CD4-positive, CD25-positive, alpha-beta regulatory T cell (primary cell): ENCODE measurements around the gene HCN4. TPM values are rescaled to one million over a fixed set of nuclear protein-coding genes. Genes with fewer than 3 reads are reported as not detected.
"Not testable (repeated sequence)": the region's sequence is repeated elsewhere in the genome, so short reads cannot be mapped to it uniquely, and the experiment has no call there.

Experiments
- ATAC-seq, 2 donors: fragments of 150-1000 bp; cut with Tn5 transposase; one replicate each; pipeline ENCODE4 v1.10.0; 2021; ENCODE audit warnings: low read depth in 2 of 2, moderate number of reproducible peaks in 2 of 2, moderate library complexity in 1 of 2
- DNase-seq, 3 donors: peaks; one replicate each; pipeline versions ENCODE4 v3.0.0 to v3.0.0-alpha.2; 2012 to 2022; ENCODE audit warnings: mixed read lengths in 1 of 3
- H3K27ac ChIP-seq: one replicate; pipeline ENCODE4 v1.7.0; 2013; ENCODE audit warnings: mild to moderate bottlenecking, low read length; ENCODE audit not compliant: insufficient read depth, poor library complexity, severe bottlenecking
- H3K27me3 ChIP-seq: one replicate; pipeline ENCODE4 v1.7.0; 2013; ENCODE audit warnings: low read length; ENCODE audit not compliant: control insufficient read depth, insufficient read depth
- H3K36me3 ChIP-seq: one replicate; pipeline ENCODE4 v1.7.0; 2013; ENCODE audit warnings: mild to moderate bottlenecking, low read length, moderate library complexity; ENCODE audit not compliant: control insufficient read depth, insufficient read depth
- H3K4me1 ChIP-seq: 2 replicates; pipeline ENCODE4 v1.7.0; 2013; ENCODE audit warnings: mild to moderate bottlenecking, low read length; ENCODE audit not compliant: insufficient read depth, control insufficient read depth, poor library complexity, severe bottlenecking
- H3K4me3 ChIP-seq: one replicate; pipeline ENCODE4 v1.7.0; 2013; ENCODE audit warnings: low read depth, mild to moderate bottlenecking, low read length, moderate library complexity
- H3K9me3 ChIP-seq, 2 experiments: 1 replicate in 1 of 2; 2 replicates in 1 of 2; pipeline ENCODE4 v1.7.0; 2013; ENCODE audit warnings: low read length in 2 of 2, mild to moderate bottlenecking in 1 of 2, moderate library complexity in 1 of 2; ENCODE audit not compliant: control insufficient read depth in 2 of 2
- H3K27ac Mint-ChIP-seq, 3 donors: one replicate each; pipeline ENCODE4 v1.8.0; 2020 to 2022; ENCODE audit warnings: mild to moderate bottlenecking in 3 of 3, mixed read lengths in 3 of 3, moderate library complexity in 2 of 3
- H3K27me3 Mint-ChIP-seq: one replicate; pipeline ENCODE4 v1.8.0; 2022; ENCODE audit warnings: mild to moderate bottlenecking, mixed read lengths
- H3K36me3 Mint-ChIP-seq: one replicate; pipeline ENCODE4 v1.8.0; 2020; ENCODE audit warnings: mixed read lengths
- H3K4me1 Mint-ChIP-seq, 4 donors: one replicate each; pipeline ENCODE4 v1.8.0; 2020 to 2022; ENCODE audit warnings: mixed read lengths in 4 of 4, mild to moderate bottlenecking in 1 of 4
- H3K4me3 Mint-ChIP-seq, 4 donors: one replicate each; pipeline ENCODE4 v1.8.0; 2020 to 2022; ENCODE audit warnings: mild to moderate bottlenecking in 4 of 4, mixed read lengths in 4 of 4, moderate library complexity in 3 of 4
- H3K9me3 Mint-ChIP-seq, 7 donors: one replicate each; pipeline ENCODE4 v1.8.0; 2020 to 2022; ENCODE audit warnings: mixed read lengths in 7 of 7, mild to moderate bottlenecking in 3 of 7, moderate library complexity in 2 of 7
- polyA plus RNA-seq, 4 donors: library from polyadenylated mRNA; unstranded; fragments of 300-500 nt; fragmentation: Illumina TruSeq; gene quantifications; one replicate each; pipeline ENCODE4 v1.2.3, GENCODE V29; 2021
- total RNA-seq: library from RNA; stranded (reverse); gene quantifications from one replicate; pipeline ENCODE4 v1.2.3, GENCODE V29; 2022

The HCN4 gene
- total and polyA plus RNA-seq, 5 donors from 2014 or later = not detected

DNA sequence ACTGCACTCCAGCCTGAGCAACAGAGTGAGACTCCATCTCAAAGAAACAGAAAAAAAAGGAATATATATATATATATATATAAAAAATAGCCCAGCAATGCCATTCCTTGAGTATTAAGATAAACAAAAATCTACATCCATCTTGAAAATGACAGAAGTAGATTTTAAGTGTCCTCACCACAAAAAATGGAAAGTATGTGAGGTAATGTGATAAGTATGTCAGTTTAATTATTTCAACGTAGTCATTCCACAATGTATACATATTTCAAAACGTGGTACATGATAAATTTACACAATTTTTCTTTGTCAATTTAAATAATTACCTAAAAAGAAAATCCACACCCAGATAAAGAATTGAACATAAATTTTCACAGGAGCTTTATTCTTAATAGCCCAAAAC, 54.9 kb downstream of the HCN4 start:
- Histone ChIP-seq H3K36me3 (no peaks in the 10 kb centered on the region), H3K27ac (no peak overlapping the region), H3K4me3 (no peak overlapping the region), H3K9me3 (no peaks in the 10 kb centered on the region), H3K27me3 (peaks cover 4% of the 10 kb centered on the region), H3K4me1 (no peaks in the 10 kb centered on the region)
- no peaks in the 10 kb centered on the region for H3K9me3 Mint-ChIP-seq
- H3K4me3 Mint-ChIP-seq = no peak overlapping the region
- no peaks in the 10 kb centered on the region for H3K36me3 Mint-ChIP-seq
- no peak overlapping the region for H3K27ac Mint-ChIP-seq
- H3K27me3 Mint-ChIP-seq = peaks cover 17% of the 10 kb centered on the region
- ATAC-seq = no peak
- no peaks in the 10 kb centered on the region for H3K4me1 Mint-ChIP-seq
- DNase-seq = no peak

DNA sequence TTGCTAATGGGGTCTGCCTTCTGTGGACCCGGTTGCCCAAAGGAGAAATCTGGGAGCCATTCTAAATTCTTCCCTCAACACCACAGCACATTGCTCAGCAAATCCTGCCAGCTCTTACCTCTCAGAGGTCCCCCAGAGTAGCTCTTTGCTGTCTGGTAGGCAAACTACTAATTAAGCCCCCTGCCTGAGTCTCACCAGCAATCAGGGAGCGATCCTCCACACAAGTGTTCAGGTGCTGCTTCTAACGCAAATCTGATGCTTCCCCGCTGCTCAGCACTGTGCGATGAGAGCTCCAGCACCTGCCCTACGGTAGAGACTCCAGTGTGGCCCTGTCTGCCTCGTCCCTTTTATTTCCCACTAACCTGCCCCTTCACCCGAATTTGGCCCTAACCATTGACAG, 60.5 kb downstream of the HCN4 start:
- Mint-ChIP-seq H3K9me3 (no peaks in the 10 kb centered on the region), H3K36me3 (no peaks in the 10 kb centered on the region), H3K4me1 (peaks cover 0 to 9% (median 2%) of the 10 kb centered on the region in 4 donors), H3K4me3 (no peak overlapping the region), H3K27me3 (peaks cover 7% of the 10 kb centered on the region), H3K27ac (no peak overlapping the region)
- Histone ChIP-seq H3K4me1 (no peaks in the 10 kb centered on the region), H3K9me3 (no peaks in the 10 kb centered on the region), H3K27ac (no peak overlapping the region), H3K27me3 (no peaks in the 10 kb centered on the region), H3K36me3 (no peaks in the 10 kb centered on the region), H3K4me3 (no peak overlapping the region)
- ATAC-seq = no peak
- DNase-seq = no peak

DNA sequence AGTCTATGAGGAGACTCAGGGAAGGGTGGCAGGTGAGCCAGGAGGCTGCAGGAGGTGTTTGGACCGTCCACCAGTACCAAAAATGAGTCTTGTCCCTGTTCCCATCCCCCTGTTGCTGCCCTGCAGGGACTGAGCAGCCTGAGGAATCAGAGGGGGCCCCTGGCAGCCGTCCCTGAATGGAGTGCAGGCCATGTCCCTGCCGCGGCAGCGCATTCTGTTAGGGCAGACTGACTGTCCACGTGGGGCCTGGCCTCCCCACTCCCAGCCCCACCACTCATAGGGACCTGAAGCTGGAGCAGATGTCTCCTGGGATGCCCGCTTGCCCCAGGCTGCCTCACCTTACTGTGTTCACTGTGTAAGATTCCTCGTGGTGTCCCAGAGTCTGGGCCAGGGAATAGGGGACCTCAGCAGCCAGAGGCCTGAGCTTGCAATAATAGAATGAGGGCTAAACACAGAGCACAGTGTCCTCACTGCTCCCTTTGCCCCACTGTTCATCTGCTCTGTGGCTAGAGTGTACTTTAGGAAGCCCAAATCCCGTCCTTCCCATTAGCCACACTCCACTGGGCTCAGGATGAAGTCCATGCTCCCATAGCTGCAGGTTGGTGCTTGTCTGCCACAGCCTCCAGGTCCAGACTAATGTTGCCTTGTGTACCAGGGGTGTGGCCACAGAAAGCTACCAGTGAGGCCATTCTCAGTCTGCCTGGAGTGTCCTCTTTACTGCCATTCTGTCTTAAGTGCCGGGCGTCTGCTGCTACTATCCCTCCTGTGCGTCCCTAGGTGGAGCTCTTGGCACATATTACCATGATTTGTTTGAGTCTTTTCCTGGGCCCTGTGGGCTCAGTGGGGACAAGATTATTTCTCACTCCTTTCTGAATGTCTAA, 63.2 kb downstream of the HCN4 start:
- peak in 2 of 3 donors; percentile 23 to 65 for DNase-seq
- Histone ChIP-seq H3K9me3 (no peaks in the 10 kb centered on the region), H3K4me1 (no peaks in the 10 kb centered on the region), H3K27ac (no peak overlapping the region), H3K4me3 (no peak overlapping the region), H3K27me3 (no peaks in the 10 kb centered on the region), H3K36me3 (no peaks in the 10 kb centered on the region)
- H3K4me3 Mint-ChIP-seq = no peak overlapping the region
- no peak for ATAC-seq
- peaks cover 13% of the 10 kb centered on the region for H3K27me3 Mint-ChIP-seq
- peaks cover 0 to 12% (median 5%) of the 10 kb centered on the region in 4 donors for H3K4me1 Mint-ChIP-seq
- no peaks in the 10 kb centered on the region for H3K36me3 Mint-ChIP-seq
- H3K9me3 Mint-ChIP-seq = no peaks in the 10 kb centered on the region
- H3K27ac Mint-ChIP-seq = no peak overlapping the region

DNA sequence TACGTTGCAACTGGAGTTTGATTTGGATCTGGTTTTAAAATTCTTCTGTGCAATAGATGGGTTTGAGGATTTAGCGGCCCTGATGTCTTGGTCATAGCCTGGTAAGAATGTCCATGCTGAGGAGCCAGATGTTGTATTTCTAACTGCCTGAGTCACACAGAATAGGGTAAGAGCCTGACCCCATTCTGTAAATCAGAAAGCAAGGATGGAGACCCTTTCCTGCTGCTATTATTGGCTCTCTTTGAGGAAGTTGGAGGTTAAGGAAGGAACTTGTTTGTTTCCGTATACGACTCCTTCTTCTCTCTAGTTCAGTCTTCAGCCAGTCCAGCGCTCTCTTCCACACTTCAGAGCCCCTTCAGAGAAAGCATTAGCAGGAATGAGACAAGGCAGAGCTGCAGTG, 65.1 kb downstream of the HCN4 start:
- ATAC-seq (no peak), DNase-seq (no peak)
- no peak overlapping the region for H3K4me3 ChIP-seq
- H3K27ac ChIP-seq = no peak overlapping the region
- H3K27ac Mint-ChIP-seq = peak overlapping the region in 1 of 3 donors; percentile 25
- H3K36me3 ChIP-seq = no peaks in the 10 kb centered on the region
- no peak overlapping the region for H3K4me3 Mint-ChIP-seq
- H3K9me3 ChIP-seq = no peaks in the 10 kb centered on the region
- no peaks in the 10 kb centered on the region for H3K9me3 Mint-ChIP-seq
- H3K36me3 Mint-ChIP-seq = no peaks in the 10 kb centered on the region
- peaks cover 6% of the 10 kb centered on the region for H3K27me3 Mint-ChIP-seq
- peaks cover 0 to 12% (median 5%) of the 10 kb centered on the region in 4 donors for H3K4me1 Mint-ChIP-seq
- H3K27me3 ChIP-seq = no peaks in the 10 kb centered on the region
- no peaks in the 10 kb centered on the region for H3K4me1 ChIP-seq

DNA sequence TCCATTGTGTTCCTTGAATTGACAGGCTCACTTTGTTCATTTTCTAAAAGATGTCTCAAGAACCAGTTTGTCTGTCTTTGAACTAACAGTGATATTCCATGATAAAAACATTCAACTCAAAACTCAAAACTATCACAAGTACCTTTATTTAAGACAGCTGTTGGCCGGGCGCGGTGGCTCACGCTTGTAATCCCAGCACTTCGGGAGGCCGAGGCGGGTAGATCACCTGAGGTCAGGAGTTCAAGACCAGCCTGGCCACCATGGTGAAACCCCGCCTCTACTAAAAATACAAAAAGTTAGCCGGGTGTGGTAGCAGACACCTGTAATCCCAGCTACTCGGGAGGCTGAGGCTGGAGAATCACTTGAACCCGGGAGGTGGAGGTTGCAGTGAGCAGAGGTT, 68.5 kb downstream of the HCN4 start:
- ATAC-seq, H3K36me3 Mint-ChIP-seq, H3K27ac ChIP-seq, H3K27me3 Mint-ChIP-seq, H3K4me3 Mint-ChIP-seq, H3K4me1 ChIP-seq, DNase-seq, H3K27me3 ChIP-seq, H3K27ac Mint-ChIP-seq, H3K4me3 ChIP-seq, H3K9me3 Mint-ChIP-seq, H3K9me3 ChIP-seq, H3K36me3 ChIP-seq: not testable (repeated sequence)
- peaks cover 0 to 12% (median 5%) of the 10 kb centered on the region in 4 donors for H3K4me1 Mint-ChIP-seq

DNA sequence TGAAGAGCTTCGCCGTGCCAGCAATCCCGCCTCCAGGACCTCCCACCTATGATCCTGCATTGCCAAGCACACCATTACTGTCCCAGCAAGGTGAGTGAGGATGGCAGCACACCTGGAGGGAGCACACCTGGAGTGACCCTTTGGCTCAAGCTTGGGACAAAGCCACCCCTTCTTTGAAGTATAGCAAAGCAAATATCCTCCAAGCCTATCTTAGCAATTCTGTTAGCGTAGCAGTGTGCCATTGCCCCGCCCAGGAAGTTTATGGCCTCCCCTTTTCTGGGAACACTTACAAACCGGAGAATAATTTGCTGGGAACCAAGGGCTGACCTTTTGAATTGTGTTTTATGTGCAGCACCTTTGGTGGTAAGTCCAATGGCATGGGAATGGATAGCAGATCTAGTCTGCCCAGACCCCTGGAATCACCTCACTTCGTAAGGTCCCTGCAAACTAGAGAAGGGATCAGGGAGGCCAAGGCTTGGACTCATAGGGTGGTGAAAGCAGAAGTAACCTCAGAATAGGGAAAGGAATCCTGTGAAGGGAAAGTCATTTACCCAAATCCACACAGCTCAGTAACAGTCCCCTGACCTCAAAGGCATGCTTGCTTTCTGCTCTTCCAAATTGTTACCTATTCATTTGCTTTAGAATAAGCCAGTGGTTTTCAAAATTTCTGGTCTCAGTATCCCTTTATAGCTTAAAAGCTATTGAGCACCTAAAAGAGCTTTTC, 70.1 kb downstream of the HCN4 start:
- peaks cover 6% of the 10 kb centered on the region for H3K27me3 Mint-ChIP-seq
- Histone ChIP-seq H3K27ac (no peak overlapping the region), H3K36me3 (no peaks in the 10 kb centered on the region), H3K4me1 (no peaks in the 10 kb centered on the region), H3K9me3 (no peaks in the 10 kb centered on the region), H3K4me3 (no peak overlapping the region), H3K27me3 (no peaks in the 10 kb centered on the region)
- H3K9me3 Mint-ChIP-seq = peaks cover 0 to 3% (median 0%) of the 10 kb centered on the region in 7 donors
- no peak overlapping the region for H3K4me3 Mint-ChIP-seq
- H3K4me1 Mint-ChIP-seq = peaks cover 0 to 9% (median 4%) of the 10 kb centered on the region in 4 donors
- ATAC-seq (no peak), DNase-seq (no peak)
- no peaks in the 10 kb centered on the region for H3K36me3 Mint-ChIP-seq
- H3K27ac Mint-ChIP-seq = no peak overlapping the region

DNA sequence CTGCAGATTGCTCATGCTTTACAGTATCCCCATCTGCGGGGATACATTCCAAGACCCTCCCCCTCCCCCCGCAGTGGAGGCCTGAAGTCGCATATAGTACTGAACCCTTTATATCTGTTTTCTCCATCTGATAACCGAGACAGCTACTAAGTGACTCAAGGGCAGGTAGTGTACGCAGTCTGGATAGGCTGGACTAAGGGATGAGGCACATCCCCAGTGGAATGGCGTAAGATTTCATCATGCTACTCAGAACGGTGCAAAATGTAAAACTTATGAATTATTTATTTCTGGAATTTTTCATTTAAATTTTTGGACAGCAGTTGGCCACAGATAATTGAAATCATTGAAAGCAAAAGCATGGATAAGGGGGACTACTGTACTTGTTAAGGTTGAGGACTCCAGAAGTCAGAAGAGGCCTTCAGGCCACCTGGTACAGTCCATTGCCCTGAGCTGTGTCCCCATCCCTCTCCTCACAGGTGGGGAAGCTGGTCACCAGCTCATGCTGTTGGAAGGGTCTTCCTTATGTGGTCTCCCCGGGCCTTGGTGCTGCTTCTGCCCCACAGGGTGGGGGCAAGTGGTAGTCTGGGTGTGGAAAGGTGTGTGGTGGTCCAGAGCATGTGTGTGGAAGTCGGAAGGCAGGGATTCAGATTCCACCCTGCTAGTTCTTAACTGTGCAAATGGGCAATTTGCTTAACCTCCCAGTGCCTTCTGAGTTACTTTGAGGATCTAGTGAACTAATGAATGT, 72.0 kb downstream of the HCN4 start:
- no peak overlapping the region for H3K4me3 Mint-ChIP-seq
- H3K27me3 ChIP-seq = no peaks in the 10 kb centered on the region
- no peak for ATAC-seq

More for the DNA sequence above, 72.0 kb downstream of the HCN4 start:
- DNase-seq = no peak
- peaks cover 0 to 3% (median 0%) of the 10 kb centered on the region in 7 donors for H3K9me3 Mint-ChIP-seq
- Histone ChIP-seq H3K4me1 (no peaks in the 10 kb centered on the region), H3K4me3 (no peak overlapping the region), H3K9me3 (no peaks in the 10 kb centered on the region), H3K27ac (no peak overlapping the region), H3K36me3 (no peaks in the 10 kb centered on the region)
- peaks cover 7% of the 10 kb centered on the region for H3K27me3 Mint-ChIP-seq
- no peaks in the 10 kb centered on the region for H3K36me3 Mint-ChIP-seq
- no peak overlapping the region for H3K27ac Mint-ChIP-seq
- H3K4me1 Mint-ChIP-seq = no peaks in the 10 kb centered on the region
